ENCODE measurements around the gene AP2A2.

AP2A2 gene

GRCh38 chr11:1034001-1034400, 108.3 kb downstream of the AP2A2 start:
- Histone ChIP-seq H3K27ac (no peak overlapping the region), H3K9me3 (no peaks in the 10 kb centered on the region), H3K4me3 (ENCODE audit: low read depth in 1 of 2, low read length in 1 of 2) (no peak overlapping the region), H3K36me3 (no peaks in the 10 kb centered on the region), H3K4me1 (ENCODE audit: control insufficient read depth in 1 of 2, insufficient read depth in 1 of 2, low read depth in 1 of 2, low read length in 1 of 2) (no peaks in the 10 kb centered on the region), H3K27me3 (no peaks in the 10 kb centered on the region)
- no peak for TF ChIP-seq CTCF (IDR thresholded peaks at IDR 0.05)

DNA sequence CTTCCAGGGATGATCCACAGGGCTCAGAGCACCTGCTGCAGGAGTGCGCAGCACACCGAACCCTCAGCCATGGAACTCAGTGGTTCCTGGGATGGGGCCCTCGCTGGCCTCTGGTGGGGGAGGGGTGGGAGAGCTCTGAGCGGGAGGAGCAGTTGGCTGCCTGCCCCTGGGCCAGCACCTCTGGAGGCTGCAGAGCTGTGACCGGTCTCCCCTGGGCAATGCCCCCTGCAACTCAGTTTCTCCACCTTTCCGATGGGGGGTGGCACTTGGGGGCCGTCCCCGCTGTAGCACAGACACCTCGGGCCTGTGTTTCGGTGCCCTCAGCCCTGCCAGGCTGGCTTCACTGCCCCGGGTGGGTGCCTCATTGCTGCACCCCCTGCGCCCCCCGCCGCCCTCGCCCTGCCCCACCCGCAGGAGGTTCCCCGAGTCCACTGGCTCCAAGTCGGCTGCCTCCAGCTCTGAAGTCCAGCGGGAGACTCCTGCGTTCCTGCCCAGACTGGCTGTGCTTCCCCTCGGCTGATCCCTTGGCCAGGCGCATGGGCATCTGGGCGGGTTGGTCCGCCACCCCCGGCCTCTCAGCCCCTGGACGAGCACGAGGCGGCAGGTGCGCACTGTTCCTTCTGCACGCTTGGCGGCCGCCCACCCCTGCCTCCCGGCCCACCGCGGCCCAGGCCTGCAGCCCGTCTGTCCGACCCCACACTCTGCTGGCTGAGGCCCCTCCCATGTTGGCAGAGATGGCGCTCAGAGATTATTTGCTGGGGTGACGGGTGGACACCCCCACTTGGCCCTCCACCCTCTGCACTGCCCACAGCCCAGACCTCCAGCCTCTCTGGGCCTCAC, 109.0 kb downstream of the AP2A2 start:
- no peaks in the 10 kb centered on the region for H3K36me3 ChIP-seq
- H3K27ac ChIP-seq, result no peak overlapping the region
- H3K4me1 ChIP-seq (ENCODE audit: control insufficient read depth in 1 of 2, insufficient read depth in 1 of 2, low read depth in 1 of 2, low read length in 1 of 2), result no peaks in the 10 kb centered on the region
- no peak for TF ChIP-seq CTCF (IDR thresholded peaks at IDR 0.05)
- H3K4me3 ChIP-seq (ENCODE audit: low read depth in 1 of 2, low read length in 1 of 2), result no peak overlapping the region
- no peaks in the 10 kb centered on the region for H3K27me3 ChIP-seq
- no peaks in the 10 kb centered on the region for H3K9me3 ChIP-seq

DNA sequence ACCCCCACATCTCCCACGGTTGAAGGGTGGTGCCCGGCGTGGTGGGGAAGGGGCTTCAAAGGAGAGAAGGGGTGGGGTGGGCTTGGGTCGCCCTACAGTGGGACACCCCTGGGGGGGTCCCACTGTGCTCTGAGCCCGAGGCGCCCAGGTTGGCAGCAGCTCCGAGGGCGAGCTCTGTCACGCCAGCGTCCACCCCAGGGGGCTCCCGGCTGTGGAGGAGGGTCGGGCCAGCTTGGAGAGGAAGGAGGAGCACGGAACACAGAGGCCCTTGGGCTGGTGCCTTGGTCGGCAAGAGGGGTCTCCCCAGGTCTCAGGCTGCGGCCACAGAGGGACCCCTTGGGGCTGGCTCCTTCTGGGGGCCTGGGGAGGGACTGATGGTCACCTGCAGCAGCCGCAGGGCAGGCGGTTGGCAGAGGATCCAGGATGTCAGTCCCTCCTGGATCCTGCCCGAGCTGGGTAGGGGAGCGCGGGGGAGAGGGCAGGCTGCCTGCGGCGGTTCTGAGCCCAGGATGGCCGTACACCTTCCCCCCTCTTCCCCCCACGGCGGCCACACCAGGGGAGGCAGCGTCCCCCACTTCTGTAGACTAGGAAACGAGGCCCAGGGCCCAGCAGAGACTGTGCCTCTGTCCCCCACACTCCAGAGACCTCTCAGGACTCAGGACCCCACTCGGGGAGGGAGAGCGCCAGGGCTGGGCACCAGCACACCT, 110.1 kb downstream of the AP2A2 start:
- Histone ChIP-seq H3K4me3 (ENCODE audit: low read depth in 1 of 2, low read length in 1 of 2) (no peak overlapping the region), H3K36me3 (no peaks in the 10 kb centered on the region), H3K27ac (no peak overlapping the region), H3K27me3 (no peaks in the 10 kb centered on the region), H3K9me3 (no peaks in the 10 kb centered on the region), H3K4me1 (ENCODE audit: control insufficient read depth in 1 of 2, insufficient read depth in 1 of 2, low read depth in 1 of 2, low read length in 1 of 2) (no peaks in the 10 kb centered on the region)
- TF ChIP-seq CTCF (IDR thresholded peaks at IDR 0.05), result no peak

DNA sequence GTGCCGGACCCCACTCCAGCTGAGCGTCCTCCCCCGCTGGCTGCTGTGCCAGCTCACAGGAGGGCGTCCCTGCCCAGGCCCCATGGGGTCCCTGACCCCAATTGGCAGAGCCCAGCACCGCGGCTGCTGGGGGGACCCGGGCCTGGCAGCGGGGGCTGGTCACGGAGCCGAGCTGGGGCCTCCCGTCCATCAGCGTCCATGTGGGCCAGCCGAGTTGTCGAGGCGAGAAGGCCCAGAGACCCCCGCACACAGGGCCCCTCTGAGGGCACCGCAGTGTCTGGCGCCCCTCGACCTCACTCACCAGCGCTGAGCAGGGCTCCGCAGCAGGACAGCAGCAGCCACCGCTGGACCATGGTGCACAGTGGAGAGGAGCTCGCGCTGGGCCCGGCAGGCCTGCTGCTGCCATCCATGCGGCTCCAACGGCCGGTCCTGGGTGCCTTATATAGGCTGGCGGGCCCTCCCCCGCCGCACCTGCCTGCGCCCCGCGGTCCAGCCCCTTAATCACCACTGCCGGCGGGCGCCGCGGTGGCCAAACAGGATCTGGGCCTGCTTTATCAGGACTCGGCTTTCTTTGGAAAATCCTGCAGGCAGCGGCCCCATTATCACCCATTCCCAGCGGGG, 110.7 kb downstream of the AP2A2 start, which contains the start of gene MUC6:
Gene MUC6, minus strand, starts transcription at position 416 of the 621 bp plus-strand sequence. Its CDS starts 63 bp downstream, at position 353.
- H3K4me3 ChIP-seq (ENCODE audit: low read depth in 1 of 2, low read length in 1 of 2), result no peak within 1 kb of the TSS
- no peaks in the 10 kb centered on the region for H3K4me1 ChIP-seq (ENCODE audit: control insufficient read depth in 1 of 2, insufficient read depth in 1 of 2, low read depth in 1 of 2, low read length in 1 of 2)
- no peaks in the 10 kb centered on the region for H3K36me3 ChIP-seq
- no peaks in the 10 kb centered on the region for H3K9me3 ChIP-seq
- TF ChIP-seq CTCF (IDR thresholded peaks at IDR 0.05), result no peak
- H3K27me3 ChIP-seq, result no peaks in the 10 kb centered on the region
- H3K27ac ChIP-seq, result no peak within 1 kb of the TSS

GRCh38 chr11:1036931-1037330, 111.3 kb downstream of the AP2A2 start:
- no peak for TF ChIP-seq CTCF (IDR thresholded peaks at IDR 0.05)
- Histone ChIP-seq H3K27me3 (no peaks in the 10 kb centered on the region), H3K4me3 (ENCODE audit: low read depth in 1 of 2, low read length in 1 of 2) (no peak overlapping the region)

More at GRCh38 chr11:1036931-1037330, 111.3 kb downstream of the AP2A2 start:
- Histone ChIP-seq H3K9me3 (no peaks in the 10 kb centered on the region), H3K27ac (no peak overlapping the region), H3K4me1 (ENCODE audit: control insufficient read depth in 1 of 2, insufficient read depth in 1 of 2, low read depth in 1 of 2, low read length in 1 of 2) (no peaks in the 10 kb centered on the region), H3K36me3 (no peaks in the 10 kb centered on the region)

All from neutrophil (primary cell).